ENCODE results near the gene OSBPL7. TPM values are rescaled to one million over a fixed set of nuclear protein-coding genes. Genes with fewer than 3 reads are reported as not detected.

The OSBPL7 gene
- total RNA-seq, 1 donor from 2014 or later = 28.0 TPM

- no peaks in the 10 kb centered on the region for H3K9me3 Mint-ChIP-seq (ENCODE audit: unreplicated experiment)
- no peaks in the 10 kb centered on the region for H3K4me1 Mint-ChIP-seq (ENCODE audit: unreplicated experiment)
- no peak overlapping the region for H3K4me3 Mint-ChIP-seq (ENCODE audit: unreplicated experiment)
- peaks cover 7% of the 10 kb centered on the region for H3K27me3 Mint-ChIP-seq (ENCODE audit: unreplicated experiment)
- H3K36me3 Mint-ChIP-seq (ENCODE audit: low read depth, unreplicated experiment) = peaks cover 25% of the 10 kb centered on the region
- no peak for DNase-seq (ENCODE audit: low spot score)
- no peak for TF ChIP-seq CTCF (IDR thresholded peaks at IDR 0.05; ENCODE audit: unreplicated experiment)
- H3K27ac Mint-ChIP-seq (ENCODE audit: unreplicated experiment) = no peak overlapping the region
Measured at GRCh38 chr17:47804461-47804860, 17.1 kb downstream of the OSBPL7 start.

- no peaks in the 10 kb centered on the region for H3K9me3 Mint-ChIP-seq (ENCODE audit: unreplicated experiment)
- H3K27ac Mint-ChIP-seq (ENCODE audit: unreplicated experiment) = no peak overlapping the region
- H3K36me3 Mint-ChIP-seq (ENCODE audit: low read depth, unreplicated experiment) = peaks cover 21% of the 10 kb centered on the region
- H3K27me3 Mint-ChIP-seq (ENCODE audit: unreplicated experiment) = peaks cover 7% of the 10 kb centered on the region
- no peak for TF ChIP-seq CTCF (IDR thresholded peaks at IDR 0.05; ENCODE audit: unreplicated experiment)
- H3K4me3 Mint-ChIP-seq (ENCODE audit: unreplicated experiment) = no peak overlapping the region
- no peaks in the 10 kb centered on the region for H3K4me1 Mint-ChIP-seq (ENCODE audit: unreplicated experiment)
- no peak for DNase-seq (ENCODE audit: low spot score)
Measured at GRCh38 chr17:47803751-47804150, 17.8 kb downstream of the OSBPL7 start.

GRCh38 chr17:47803201-47803600, 18.4 kb downstream of the OSBPL7 start:
- Mint-ChIP-seq H3K4me1 (ENCODE audit: unreplicated experiment) (no peaks in the 10 kb centered on the region), H3K4me3 (ENCODE audit: unreplicated experiment) (no peak overlapping the region), H3K9me3 (ENCODE audit: unreplicated experiment) (no peaks in the 10 kb centered on the region), H3K36me3 (ENCODE audit: low read depth, unreplicated experiment) (peaks cover 15% of the 10 kb centered on the region), H3K27ac (ENCODE audit: unreplicated experiment) (no peak overlapping the region), H3K27me3 (ENCODE audit: unreplicated experiment) (peaks cover 7% of the 10 kb centered on the region)
- no peak for TF ChIP-seq CTCF (IDR thresholded peaks at IDR 0.05; ENCODE audit: unreplicated experiment)
- DNase-seq (ENCODE audit: low spot score) = no peak

- Mint-ChIP-seq H3K4me1 (ENCODE audit: unreplicated experiment) (no peaks in the 10 kb centered on the region), H3K27me3 (ENCODE audit: unreplicated experiment) (peaks cover 6% of the 10 kb centered on the region), H3K4me3 (ENCODE audit: unreplicated experiment) (no peak overlapping the region), H3K36me3 (ENCODE audit: low read depth, unreplicated experiment) (peaks cover 12% of the 10 kb centered on the region), H3K27ac (ENCODE audit: unreplicated experiment) (no peak overlapping the region), H3K9me3 (ENCODE audit: unreplicated experiment) (no peaks in the 10 kb centered on the region)
- no peak for TF ChIP-seq CTCF (IDR thresholded peaks at IDR 0.05; ENCODE audit: unreplicated experiment)
- peak; percentile 59 for DNase-seq (ENCODE audit: low spot score)
Measured at GRCh38 chr17:47802341-47803022, 19.1 kb downstream of the OSBPL7 start.

GRCh38 chr17:47801906-47802305, 19.7 kb downstream of the OSBPL7 start:
- Mint-ChIP-seq H3K27me3 (ENCODE audit: unreplicated experiment) (peaks cover 8% of the 10 kb centered on the region), H3K4me1 (ENCODE audit: unreplicated experiment) (no peaks in the 10 kb centered on the region), H3K9me3 (ENCODE audit: unreplicated experiment) (no peaks in the 10 kb centered on the region), H3K27ac (ENCODE audit: unreplicated experiment) (no peak overlapping the region), H3K4me3 (ENCODE audit: unreplicated experiment) (no peak overlapping the region), H3K36me3 (ENCODE audit: low read depth, unreplicated experiment) (peaks cover 6% of the 10 kb centered on the region)
- DNase-seq (ENCODE audit: low spot score) = no peak
- TF ChIP-seq CTCF (IDR thresholded peaks at IDR 0.05; ENCODE audit: unreplicated experiment) = no peak

All from endothelial cell (in vitro differentiated cells).